Chondrocyte (in vitro differentiated cells): ENCODE results near the gene MAP3K20. TPM values are rescaled to one million over a fixed set of nuclear protein-coding genes. Genes with fewer than 3 reads are reported as not detected.

ENCODE experiments used
- DNase-seq: peaks from one replicate; pipeline ENCODE4 v3.0.0; 2021; ENCODE audit warnings: mixed read lengths, low spot score
- H3K27ac Mint-ChIP-seq: one replicate; pipeline ENCODE4 v1.8.0; 2021; ENCODE audit warnings: mild to moderate bottlenecking, moderate library complexity, mixed read lengths; ENCODE audit not compliant: unreplicated experiment
- H3K27me3 Mint-ChIP-seq: 2 replicates; pipeline ENCODE4 v1.8.0; 2021; ENCODE audit warnings: low read depth, mixed read lengths
- H3K36me3 Mint-ChIP-seq: 2 replicates; pipeline ENCODE4 v1.8.0; 2021; ENCODE audit warnings: low read depth, mixed read lengths
- H3K4me1 Mint-ChIP-seq: 2 replicates; pipeline ENCODE4 v1.8.0; 2021; ENCODE audit warnings: low read depth, mild to moderate bottlenecking, mixed read lengths
- H3K4me3 Mint-ChIP-seq: one replicate; pipeline ENCODE4 v1.8.0; 2021; ENCODE audit warnings: mild to moderate bottlenecking, moderate library complexity, mixed read lengths; ENCODE audit not compliant: unreplicated experiment
- H3K9me3 Mint-ChIP-seq: 2 replicates; pipeline ENCODE4 v1.8.0; 2021; ENCODE audit warnings: low read depth, mixed read lengths
- total RNA-seq: library from RNA; stranded (reverse); gene quantifications from 3 replicates; pipeline ENCODE4 v1.2.1, GENCODE V29; 2021
- TF ChIP-seq, protein P1 (sequence below): fragments of 200-600 bp; sonication (generic); IDR thresholded peaks from 2 replicates; pipeline ENCODE4 v1.5.0; 2021; ENCODE audit warnings: antibody characterized with exemption, mild to moderate bottlenecking, moderate library complexity

Gene MAP3K20
- total RNA-seq, 1 donor from 2014 or later = 68.5 TPM

GRCh38 chr2:173286153-173286809 is 210.6 kb downstream of the MAP3K20 start:
- H3K9me3 Mint-ChIP-seq = no peaks in the 10 kb centered on the region
- no peak overlapping the region for H3K4me3 Mint-ChIP-seq
- no peak overlapping the region for H3K27ac Mint-ChIP-seq
- TF ChIP-seq, protein P1, sequence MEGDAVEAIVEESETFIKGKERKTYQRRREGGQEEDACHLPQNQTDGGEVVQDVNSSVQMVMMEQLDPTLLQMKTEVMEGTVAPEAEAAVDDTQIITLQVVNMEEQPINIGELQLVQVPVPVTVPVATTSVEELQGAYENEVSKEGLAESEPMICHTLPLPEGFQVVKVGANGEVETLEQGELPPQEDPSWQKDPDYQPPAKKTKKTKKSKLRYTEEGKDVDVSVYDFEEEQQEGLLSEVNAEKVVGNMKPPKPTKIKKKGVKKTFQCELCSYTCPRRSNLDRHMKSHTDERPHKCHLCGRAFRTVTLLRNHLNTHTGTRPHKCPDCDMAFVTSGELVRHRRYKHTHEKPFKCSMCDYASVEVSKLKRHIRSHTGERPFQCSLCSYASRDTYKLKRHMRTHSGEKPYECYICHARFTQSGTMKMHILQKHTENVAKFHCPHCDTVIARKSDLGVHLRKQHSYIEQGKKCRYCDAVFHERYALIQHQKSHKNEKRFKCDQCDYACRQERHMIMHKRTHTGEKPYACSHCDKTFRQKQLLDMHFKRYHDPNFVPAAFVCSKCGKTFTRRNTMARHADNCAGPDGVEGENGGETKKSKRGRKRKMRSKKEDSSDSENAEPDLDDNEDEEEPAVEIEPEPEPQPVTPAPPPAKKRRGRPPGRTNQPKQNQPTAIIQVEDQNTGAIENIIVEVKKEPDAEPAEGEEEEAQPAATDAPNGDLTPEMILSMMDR = peak; percentile 29
- no peaks in the 10 kb centered on the region for H3K27me3 Mint-ChIP-seq
- peaks cover 6% of the 10 kb centered on the region for H3K4me1 Mint-ChIP-seq
- DNase-seq = no peak
- H3K36me3 Mint-ChIP-seq = no peaks in the 10 kb centered on the region

GRCh38 chr2:173287594-173287993 is 211.9 kb downstream of the MAP3K20 start:
- Mint-ChIP-seq H3K4me1 (peaks cover 6% of the 10 kb centered on the region), H3K4me3 (no peak overlapping the region), H3K36me3 (no peaks in the 10 kb centered on the region), H3K27me3 (no peaks in the 10 kb centered on the region), H3K27ac (no peak overlapping the region), H3K9me3 (no peaks in the 10 kb centered on the region)
- TF ChIP-seq, protein P1 = no peak
- DNase-seq = no peak

GRCh38 chr2:173288561-173288960 is 212.9 kb downstream of the MAP3K20 start:
- Mint-ChIP-seq H3K9me3 (peaks cover 2% of the 10 kb centered on the region), H3K36me3 (no peaks in the 10 kb centered on the region), H3K27ac (no peak overlapping the region), H3K4me3 (no peak overlapping the region), H3K4me1 (peaks cover 6% of the 10 kb centered on the region), H3K27me3 (peaks cover 2% of the 10 kb centered on the region)
- TF ChIP-seq, protein P1 = no peak
- DNase-seq = no peak

GRCh38 chr2:173290046-173290445 is 214.4 kb downstream of the MAP3K20 start:
- DNase-seq = no peak
- TF ChIP-seq, protein P1 = no peak

DNA sequence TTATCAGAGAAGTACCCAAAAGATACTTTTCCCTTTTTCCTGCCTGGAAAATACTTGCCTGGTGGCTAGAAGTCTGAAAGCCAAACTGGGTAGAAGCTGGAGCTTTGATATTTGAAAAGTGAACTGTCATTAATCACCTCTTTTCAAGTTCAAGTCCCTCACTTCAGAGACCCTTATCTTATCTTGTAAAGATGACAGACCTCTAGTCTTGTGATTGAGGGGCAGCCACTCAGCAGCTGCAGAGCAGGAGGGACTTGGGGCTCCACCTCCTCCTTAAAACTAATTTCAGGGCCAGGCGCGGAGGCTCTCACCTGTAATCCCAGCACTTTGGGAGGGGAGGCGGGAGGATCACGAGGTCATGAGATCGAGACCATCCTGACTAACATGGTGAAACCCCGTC is 214.9 kb downstream of the MAP3K20 start:
- no peak overlapping the region for H3K27ac Mint-ChIP-seq
- TF ChIP-seq, protein P1 = no peak
- H3K4me1 Mint-ChIP-seq = peaks cover 6% of the 10 kb centered on the region
- H3K27me3 Mint-ChIP-seq = peaks cover 2% of the 10 kb centered on the region
- no peak for DNase-seq
- peaks cover 2% of the 10 kb centered on the region for H3K9me3 Mint-ChIP-seq
- no peak overlapping the region for H3K4me3 Mint-ChIP-seq
- H3K36me3 Mint-ChIP-seq = no peaks in the 10 kb centered on the region

More at GRCh38 chr2:173290046-173290445, 214.4 kb downstream of the MAP3K20 start:
- Mint-ChIP-seq H3K4me1 (peaks cover 6% of the 10 kb centered on the region), H3K27me3 (peaks cover 2% of the 10 kb centered on the region), H3K27ac (no peak overlapping the region), H3K9me3 (peaks cover 2% of the 10 kb centered on the region), H3K36me3 (no peaks in the 10 kb centered on the region), H3K4me3 (no peak overlapping the region)
